Prostate gland (tissue), 2 donors: Measurements from ENCODE around the gene TLR2.

Experiments used
- CTCF ChIP-seq, 4 experiments: fragments of 200-600 bp in 2 of 4; fragments of 450-650 bp in 2 of 4; sonication (generic) in 2 of 4; IDR thresholded peaks; 1 replicate in 3 of 4; 2 replicates in 1 of 4; pipeline ENCODE4 v1.5.1; 2016 to 2019; ENCODE audit warnings: antibody characterized with exemption in 4 of 4, mild to moderate bottlenecking in 2 of 4, moderate library complexity in 2 of 4
- POLR2A ChIP-seq: fragments of 450-650 bp; IDR thresholded peaks from one replicate; pipeline ENCODE4 v1.6.1; 2016; ENCODE audit warnings: antibody characterized with exemption, mild to moderate bottlenecking
- POLR2AphosphoS5 ChIP-seq: sonication (generic); formaldehyde crosslinking; IDR thresholded peaks from one replicate; pipeline ENCODE4 v1.6.1; 2017; ENCODE audit warnings: antibody characterized with exemption

GRCh38 chr4:153728151-153728550, 44.1 kb downstream of the TLR2 start:
- TF ChIP-seq POLR2A, result no peak
- no peak for TF ChIP-seq CTCF (IDR thresholded peaks at IDR 0.05)
- TF ChIP-seq POLR2AphosphoS5, result no peak
